BLaER1 treated with 17β-estradiol and CSF1 and Interleukin-3, amounts not matched to agents 10 nM and 100 nM (cell line): ENCODE results near the gene AKR1E2.
A peak's percentile ranks its signal among the peaks of the same experiment; 100 is the strongest.

ENCODE experiments used
- H3K27ac ChIP-seq, 11 experiments: shearing (Covaris generic); formaldehyde crosslinking; 2 replicates each; pipeline ENCODE4 v1.8.1; 2022
- H3K27me3 ChIP-seq, 11 experiments: shearing (Covaris generic); formaldehyde crosslinking; 2 replicates each; pipeline ENCODE4 v1.8.1; 2022
- H3K36me3 ChIP-seq, 11 experiments: shearing (Covaris generic); formaldehyde crosslinking; 2 replicates each; pipeline ENCODE4 v1.8.1; 2022
- H3K4me1 ChIP-seq, 10 experiments: shearing (Covaris generic); formaldehyde crosslinking; 2 replicates each; pipeline ENCODE4 v1.8.1; 2022
- H3K4me2 ChIP-seq, 11 experiments: shearing (Covaris generic); formaldehyde crosslinking; 2 replicates each; pipeline ENCODE4 v1.8.1; 2022
- H3K4me3 ChIP-seq, 10 experiments: shearing (Covaris generic); formaldehyde crosslinking; 2 replicates each; pipeline ENCODE4 v1.8.1; 2022
- H3K9ac ChIP-seq, 11 experiments: shearing (Covaris generic); formaldehyde crosslinking; 2 replicates each; pipeline ENCODE4 v1.8.1; 2022
- H3K9me3 ChIP-seq, 11 experiments: shearing (Covaris generic); formaldehyde crosslinking; replicated peaks in 1 of 11; 2 replicates each; pipeline ENCODE4 v1.8.1; 2022
- H4K20me1 ChIP-seq, 11 experiments: shearing (Covaris generic); formaldehyde crosslinking; 2 replicates each; pipeline ENCODE4 v1.8.1; 2022
- Cebpa-rat ChIP-seq, 11 experiments: shearing (Covaris generic); IDR thresholded peaks; 2 replicates each; pipeline ENCODE4 v1.8.1; 2022

The AKR1E2 gene

GRCh38 chr10:4846775-4847174 is 20.8 kb downstream of the AKR1E2 start:
- H3K27me3 ChIP-seq, result no peaks in the 10 kb centered on the region
- no peak overlapping the region for H3K27ac ChIP-seq

GRCh38 chr10:4847561-4848355 is 21.8 kb downstream of the AKR1E2 start:
- H3K4me3 ChIP-seq, result no peak overlapping the region
- peak overlapping the region in 2 of 11 experiments; percentile 19 to 33; a peak in 1 of 22 replicates for H3K27ac ChIP-seq
- no peaks in the 10 kb centered on the region for H3K36me3 ChIP-seq
- no peak for TF ChIP-seq Cebpa-rat (IDR thresholded peaks at IDR 0.05)
- H4K20me1 ChIP-seq, result no peaks in the 10 kb centered on the region
- H3K27me3 ChIP-seq, result no peaks in the 10 kb centered on the region
- peaks cover 0 to 11% (median 9%) of the 10 kb centered on the region in 11 experiments; a peak in 8 of 22 replicates for H3K9me3 ChIP-seq
- no peak overlapping the region for H3K9ac ChIP-seq
- H3K4me2 ChIP-seq, result peak overlapping the region in 4 of 11 experiments; percentile 42 to 72 (median 62); a peak in 7 of 22 replicates
- peaks cover 12 to 36% (median 17%) of the 10 kb centered on the region in 10 experiments for H3K4me1 ChIP-seq

More at GRCh38 chr10:4846775-4847174, 20.8 kb downstream of the AKR1E2 start:
- no peak for TF ChIP-seq Cebpa-rat (IDR thresholded peaks at IDR 0.05)
- Histone ChIP-seq H3K9ac (no peak overlapping the region), H3K4me1 (peaks cover 12 to 36% (median 17%) of the 10 kb centered on the region in 10 experiments), H3K9me3 (peaks cover 0 to 11% (median 9%) of the 10 kb centered on the region in 11 experiments; a peak in 8 of 22 replicates), H3K4me2 (peak overlapping the region in 2 of 11 experiments; percentile 3 to 60; a peak in 1 of 22 replicates), H3K4me3 (no peak overlapping the region), H3K36me3 (no peaks in the 10 kb centered on the region), H4K20me1 (no peaks in the 10 kb centered on the region)

DNA sequence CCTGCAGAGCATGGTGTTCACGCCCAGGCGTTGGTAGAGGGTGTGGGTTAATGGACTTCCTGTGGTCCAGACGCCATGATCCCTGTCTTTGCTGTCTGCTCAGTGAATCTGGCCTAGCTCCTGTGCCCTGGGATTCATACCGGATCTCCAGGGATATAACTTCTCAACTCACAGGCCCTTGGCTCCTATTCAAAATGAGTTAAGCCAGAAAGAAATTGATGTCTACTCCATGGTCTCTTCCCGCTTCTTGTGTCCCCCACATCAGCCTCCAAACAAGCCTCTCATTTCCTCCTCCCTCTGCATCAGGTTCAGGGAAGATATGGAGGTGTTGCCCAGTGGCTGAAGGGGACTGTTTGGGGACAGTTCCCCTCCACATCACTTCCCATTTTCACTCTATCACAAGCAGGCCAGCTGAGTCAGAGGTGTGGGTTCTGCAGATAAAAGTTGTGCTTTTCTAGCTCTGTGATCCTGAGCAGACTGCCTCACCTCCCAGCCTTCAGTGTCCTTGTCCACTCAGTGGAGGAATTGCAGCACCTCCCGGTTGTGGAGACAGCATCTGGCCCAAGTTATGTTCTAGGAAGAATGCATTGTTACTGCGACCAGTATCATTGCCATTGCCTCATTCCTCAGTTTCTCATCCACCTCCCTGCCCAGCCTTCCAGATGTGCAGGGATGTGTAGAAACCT is 22.5 kb downstream of the AKR1E2 start:
- no peaks in the 10 kb centered on the region for H3K27me3 ChIP-seq
- H3K4me3 ChIP-seq, result no peak overlapping the region
- no peak overlapping the region for H3K9ac ChIP-seq
- TF ChIP-seq Cebpa-rat (IDR thresholded peaks at IDR 0.05), result no peak
- peaks cover 0 to 11% (median 9%) of the 10 kb centered on the region in 11 experiments; a peak in 8 of 22 replicates for H3K9me3 ChIP-seq
- H3K27ac ChIP-seq, result 0 out of 22 replicates have a peak overlapping the region, but pooled peaks of 2 of the 11 experiments have one; percentile 5 to 33
- H3K4me1 ChIP-seq, result peaks cover 12 to 36% (median 17%) of the 10 kb centered on the region in 10 experiments
- no peaks in the 10 kb centered on the region for H3K36me3 ChIP-seq
- peak overlapping the region in 4 of 11 experiments; percentile 42 to 72 (median 62); a peak in 8 of 22 replicates for H3K4me2 ChIP-seq
- no peaks in the 10 kb centered on the region for H4K20me1 ChIP-seq

DNA sequence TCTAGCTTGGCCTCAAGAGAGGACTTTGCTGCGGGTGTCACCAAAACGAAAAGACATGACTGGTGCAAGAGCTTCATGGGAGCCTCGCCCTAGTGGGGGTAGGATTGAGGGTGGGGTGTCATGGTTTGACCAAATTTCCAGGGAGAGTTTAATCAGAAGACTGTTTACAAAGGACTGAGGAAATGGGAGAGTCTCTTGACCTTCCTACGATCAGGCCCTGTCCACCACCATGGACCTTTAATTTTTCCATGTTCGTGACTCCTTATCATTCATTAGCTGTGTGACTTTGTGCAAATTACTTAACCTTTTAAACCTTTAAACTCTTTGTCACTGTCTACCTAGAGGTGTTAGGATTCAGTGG is 23.0 kb downstream of the AKR1E2 start:
- Histone ChIP-seq H3K9me3 (peaks cover 0 to 11% (median 9%) of the 10 kb centered on the region in 11 experiments; a peak in 8 of 22 replicates), H3K9ac (no peak overlapping the region), H3K36me3 (no peaks in the 10 kb centered on the region), H3K27me3 (no peaks in the 10 kb centered on the region), H3K4me1 (peaks cover 12 to 36% (median 17%) of the 10 kb centered on the region in 10 experiments), H4K20me1 (no peaks in the 10 kb centered on the region), H3K4me3 (no peak overlapping the region), H3K4me2 (peak overlapping the region in 9 of 11 experiments; percentile 34 to 73 (median 60); a peak in 11 of 22 replicates), H3K27ac (no peak overlapping the region)
- no peak for TF ChIP-seq Cebpa-rat (IDR thresholded peaks at IDR 0.05)

- Histone ChIP-seq H3K9me3 (peaks cover 0 to 10% (median 7%) of the 10 kb centered on the region in 11 experiments; a peak in 8 of 22 replicates), H3K4me3 (no peak overlapping the region; a peak in 1 of 20 replicates)
These were observed 23.7 kb downstream of the AKR1E2 start for GRCh38 chr10:4849555-4850242.

GRCh38 chr10:4850397-4850796 is 24.4 kb downstream of the AKR1E2 start:
- peak overlapping the region in 10 of 11 experiments; percentile 8 to 69 (median 40); a peak in 14 of 22 replicates for H3K27ac ChIP-seq
- no peak for TF ChIP-seq Cebpa-rat (IDR thresholded peaks at IDR 0.05)
- H3K9me3 ChIP-seq, result peaks cover 0 to 3% (median 1%) of the 10 kb centered on the region in 11 experiments; a peak in 4 of 22 replicates

More at GRCh38 chr10:4849555-4850242, 23.7 kb downstream of the AKR1E2 start:
- H3K9ac ChIP-seq, result peak overlapping the region; percentile 1 to 58 (median 40); a peak in 18 of 22 replicates
- no peaks in the 10 kb centered on the region for H3K36me3 ChIP-seq
- H3K27ac ChIP-seq, result peak overlapping the region in 10 of 11 experiments; percentile 8 to 69 (median 40); a peak in 16 of 22 replicates
- H3K4me2 ChIP-seq, result peak overlapping the region; percentile 34 to 74 (median 63)
- TF ChIP-seq Cebpa-rat (IDR thresholded peaks at IDR 0.05), result no peak
- H4K20me1 ChIP-seq, result no peaks in the 10 kb centered on the region
- H3K4me1 ChIP-seq, result peaks cover 12 to 36% (median 17%) of the 10 kb centered on the region in 10 experiments
- no peaks in the 10 kb centered on the region for H3K27me3 ChIP-seq

DNA sequence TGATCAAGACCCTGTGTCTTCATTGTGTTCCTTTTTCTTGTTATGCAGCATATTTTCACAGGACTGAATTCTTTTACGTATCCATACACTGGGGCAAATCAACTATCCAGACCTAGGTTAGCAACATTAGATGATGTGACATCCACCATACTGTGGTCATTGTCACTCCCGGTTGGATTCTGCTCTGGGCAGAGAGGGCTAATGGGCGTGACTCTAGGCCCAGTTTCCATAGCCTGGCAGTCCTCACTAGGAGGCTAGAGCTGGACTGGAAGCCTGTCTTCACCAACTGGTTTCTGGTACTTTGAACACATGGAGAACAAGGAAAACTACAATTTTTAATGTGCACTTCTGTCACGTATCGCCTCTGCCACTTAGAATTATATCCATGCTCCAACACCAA is 25.2 kb downstream of the AKR1E2 start:
- H3K4me3 ChIP-seq, result no peak overlapping the region
- no peak overlapping the region for H3K9ac ChIP-seq
- H4K20me1 ChIP-seq, result no peaks in the 10 kb centered on the region
- no peak overlapping the region for H3K4me2 ChIP-seq
- H3K27me3 ChIP-seq, result no peaks in the 10 kb centered on the region
- H3K9me3 ChIP-seq, result no peaks in the 10 kb centered on the region
- no peak overlapping the region for H3K27ac ChIP-seq
- H3K36me3 ChIP-seq, result no peaks in the 10 kb centered on the region
- TF ChIP-seq Cebpa-rat (IDR thresholded peaks at IDR 0.05), result no peak
- peaks cover 12 to 36% (median 17%) of the 10 kb centered on the region in 10 experiments for H3K4me1 ChIP-seq

More at GRCh38 chr10:4850397-4850796, 24.4 kb downstream of the AKR1E2 start:
- Histone ChIP-seq H3K27me3 (no peaks in the 10 kb centered on the region), H4K20me1 (no peaks in the 10 kb centered on the region), H3K36me3 (no peaks in the 10 kb centered on the region), H3K4me1 (peaks cover 12 to 36% (median 17%) of the 10 kb centered on the region in 10 experiments), H3K9ac (peak overlapping the region; percentile 1 to 58 (median 40); a peak in 14 of 22 replicates), H3K4me3 (no peak overlapping the region), H3K4me2 (peak overlapping the region; percentile 31 to 74 (median 63))

- no peak for TF ChIP-seq Cebpa-rat (IDR thresholded peaks at IDR 0.05)
- Histone ChIP-seq H4K20me1 (no peaks in the 10 kb centered on the region), H3K9ac (no peak overlapping the region), H3K9me3 (no peaks in the 10 kb centered on the region), H3K4me3 (no peak overlapping the region), H3K4me1 (peaks cover 12 to 35% (median 17%) of the 10 kb centered on the region in 10 experiments), H3K4me2 (no peak overlapping the region), H3K27ac (no peak overlapping the region), H3K36me3 (no peaks in the 10 kb centered on the region), H3K27me3 (no peaks in the 10 kb centered on the region)
These were observed 25.8 kb downstream of the AKR1E2 start for GRCh38 chr10:4851846-4852245.
